GM12878 (cell line): ENCODE data around the gene PTTG1. TPM values are rescaled to one million over a fixed set of nuclear protein-coding genes. Genes with fewer than 3 reads are reported as not detected.

ENCODE experiments used
- CBX3 ChIP-seq: fragments of 200-600 bp; sonication (generic); IDR thresholded peaks from 2 replicates; pipeline ENCODE4 v1.6.1; 2016; ENCODE audit warnings: low read depth, borderline replicate concordance
- HSF1 ChIP-seq: fragments of 150-350 bp; IDR thresholded peaks from 2 replicates; pipeline ENCODE4 v1.6.1; 2014; ENCODE audit warnings: mild to moderate bottlenecking, low read depth, low read length
- IRF3 ChIP-seq: fragments of 450-650 bp; IDR thresholded peaks from 2 replicates; pipeline ENCODE4 v1.6.1; 2014; ENCODE audit warnings: mild to moderate bottlenecking
- MEF2A ChIP-seq: IDR thresholded peaks from 2 replicates; pipeline ENCODE4 v1.6.1; 2011; ENCODE audit warnings: low read depth, mild to moderate bottlenecking, low read length, moderate library complexity; ENCODE audit not compliant: insufficient read depth
- NKRF ChIP-seq: fragments of 450-650 bp; conservative IDR thresholded peaks from 2 replicates; pipeline ENCODE4 v1.6.1; 2017; ENCODE audit warnings: mild to moderate bottlenecking, moderate library complexity
- NR2C2 ChIP-seq: IDR thresholded peaks from 2 replicates; pipeline ENCODE4 v1.6.1; 2011; ENCODE audit warnings: borderline replicate concordance, low read depth; ENCODE audit not compliant: control insufficient read depth, insufficient read length
- PAX8 ChIP-seq: fragments of 450-650 bp; IDR thresholded peaks from 2 replicates; pipeline ENCODE4 v1.6.1; 2017; ENCODE audit warnings: mild to moderate bottlenecking, moderate library complexity
- PML ChIP-seq: IDR thresholded peaks from 2 replicates; pipeline ENCODE4 v1.6.1; 2012; ENCODE audit warnings: low read length, inconsistent platforms
- SMC3 ChIP-seq: IDR thresholded peaks from 2 replicates; pipeline ENCODE4 v1.6.1; 2011; ENCODE audit warnings: low read length, improper control_type of control experiment, borderline replicate concordance
- SREBF2 ChIP-seq: IDR thresholded peaks from 2 replicates; pipeline ENCODE4 v1.6.1; 2012; ENCODE audit warnings: mild to moderate bottlenecking, low read length
- STAT1 ChIP-seq: fragments of 450-650 bp; conservative IDR thresholded peaks from 2 replicates; pipeline ENCODE4 v1.6.1; 2014; ENCODE audit warnings: antibody characterized with exemption, mild to moderate bottlenecking
- ZBED1 ChIP-seq: IDR thresholded peaks from 2 replicates; pipeline ENCODE4 v1.6.1; 2016; ENCODE audit warnings: borderline replicate concordance
- ZNF687 ChIP-seq: fragments of 450-650 bp; IDR thresholded peaks from 2 replicates; pipeline ENCODE4 v1.6.1; 2017; ENCODE audit warnings: mild to moderate bottlenecking, moderate library complexity
- ZZZ3 ChIP-seq: IDR thresholded peaks from 2 replicates; pipeline ENCODE4 v1.6.1; 2011; ENCODE audit warnings: low read depth; ENCODE audit not compliant: control insufficient read depth, insufficient read length
- polyA plus RNA-seq, 11 experiments: library from polyadenylated mRNA; depleted of rRNA in 4 of 11; unstranded in 6 of 11; stranded (reverse) in 5 of 11; fragments of >200 nt; fragmentation: Nextera tagmentation in 4 of 11; fragmentation: Illumina TruSeq in 1 of 11; extraction: Ambion mirVana in 4 of 11; extraction: Trizol in 1 of 11; gene quantifications; 1 replicate in 1 of 11; 2 replicates in 10 of 11; pipeline versions ENCODE4 v1.2.1 to v1.2.3, GENCODE V29; 2011 to 2016; ENCODE audit warnings: inconsistent platforms in 2 of 11, missing spikeins in 2 of 11, low read depth in 1 of 11
- total RNA-seq, 4 experiments: library from RNA; depleted of rRNA in 3 of 4; stranded (reverse); fragments of >200 nt in 3 of 4; fragmentation: Illumina TruSeq in 1 of 4; extraction: Trizol in 1 of 4; gene quantifications; 2 replicates each; pipeline versions ENCODE4 v1.2.1 to v1.2.3, GENCODE V29; 2013 to 2021
- TF ChIP-seq, protein P1 (sequence below): fragments of 450-650 bp; IDR thresholded peaks from 2 replicates; pipeline ENCODE4 v1.6.1; 2016; ENCODE audit warnings: mild to moderate bottlenecking
- TF ChIP-seq, protein P2 (sequence below): IDR thresholded peaks from 2 replicates; pipeline ENCODE4 v1.6.1; 2012; ENCODE audit warnings: mild to moderate bottlenecking, low read depth, low read length

The PTTG1 gene
- total and polyA plus RNA-seq, 10 of the 15 experiments (the other 5 are each of a cell fraction or from before 2014, with no cell fraction given): 154 to 1,033 (median 377) TPM

DNA sequence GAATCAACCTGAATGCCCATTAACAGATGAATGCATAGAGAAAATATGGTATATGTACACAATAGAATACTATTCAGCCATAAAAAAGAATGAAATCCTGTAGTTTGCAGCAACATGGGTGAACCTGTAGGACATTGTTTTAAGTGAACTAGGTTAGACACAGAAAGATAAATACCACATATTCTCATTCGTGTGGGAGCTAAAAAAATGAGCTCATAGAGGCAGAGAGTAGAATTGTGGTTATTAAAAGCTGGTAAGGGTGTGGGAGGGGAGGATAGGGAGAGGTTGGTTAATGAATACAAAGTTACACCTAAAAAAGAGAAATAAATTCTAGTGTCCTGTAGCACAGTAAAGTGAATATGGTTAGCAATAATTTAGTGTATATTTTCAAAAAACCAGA, 23.5 kb downstream of the PTTG1 start (continued):
- TF ChIP-seq SMC3 (no peak), ZZZ3 (no peak), MEF2A (0 out of 2 replicates have a peak, but pooled peaks have one; percentile 17), CBX3 (no peak), NKRF (no peak), SREBF2 (no peak), ZNF687 (no peak), IRF3 (no peak), HSF1 (no peak), PAX8 (no peak), ZBED1 (no peak), NR2C2 (no peak), PML (no peak), STAT1 (no peak)
- TF ChIP-seq, protein P1, sequence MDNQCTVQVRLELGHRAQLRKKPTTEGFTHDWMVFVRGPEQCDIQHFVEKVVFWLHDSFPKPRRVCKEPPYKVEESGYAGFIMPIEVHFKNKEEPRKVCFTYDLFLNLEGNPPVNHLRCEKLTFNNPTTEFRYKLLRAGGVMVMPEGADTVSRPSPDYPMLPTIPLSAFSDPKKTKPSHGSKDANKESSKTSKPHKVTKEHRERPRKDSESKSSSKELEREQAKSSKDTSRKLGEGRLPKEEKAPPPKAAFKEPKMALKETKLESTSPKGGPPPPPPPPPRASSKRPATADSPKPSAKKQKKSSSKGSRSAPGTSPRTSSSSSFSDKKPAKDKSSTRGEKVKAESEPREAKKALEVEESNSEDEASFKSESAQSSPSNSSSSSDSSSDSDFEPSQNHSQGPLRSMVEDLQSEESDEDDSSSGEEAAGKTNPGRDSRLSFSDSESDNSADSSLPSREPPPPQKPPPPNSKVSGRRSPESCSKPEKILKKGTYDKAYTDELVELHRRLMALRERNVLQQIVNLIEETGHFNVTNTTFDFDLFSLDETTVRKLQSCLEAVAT: peak; percentile 60; the same call in 1 of the 2 replicates
- TF ChIP-seq, protein P2, sequence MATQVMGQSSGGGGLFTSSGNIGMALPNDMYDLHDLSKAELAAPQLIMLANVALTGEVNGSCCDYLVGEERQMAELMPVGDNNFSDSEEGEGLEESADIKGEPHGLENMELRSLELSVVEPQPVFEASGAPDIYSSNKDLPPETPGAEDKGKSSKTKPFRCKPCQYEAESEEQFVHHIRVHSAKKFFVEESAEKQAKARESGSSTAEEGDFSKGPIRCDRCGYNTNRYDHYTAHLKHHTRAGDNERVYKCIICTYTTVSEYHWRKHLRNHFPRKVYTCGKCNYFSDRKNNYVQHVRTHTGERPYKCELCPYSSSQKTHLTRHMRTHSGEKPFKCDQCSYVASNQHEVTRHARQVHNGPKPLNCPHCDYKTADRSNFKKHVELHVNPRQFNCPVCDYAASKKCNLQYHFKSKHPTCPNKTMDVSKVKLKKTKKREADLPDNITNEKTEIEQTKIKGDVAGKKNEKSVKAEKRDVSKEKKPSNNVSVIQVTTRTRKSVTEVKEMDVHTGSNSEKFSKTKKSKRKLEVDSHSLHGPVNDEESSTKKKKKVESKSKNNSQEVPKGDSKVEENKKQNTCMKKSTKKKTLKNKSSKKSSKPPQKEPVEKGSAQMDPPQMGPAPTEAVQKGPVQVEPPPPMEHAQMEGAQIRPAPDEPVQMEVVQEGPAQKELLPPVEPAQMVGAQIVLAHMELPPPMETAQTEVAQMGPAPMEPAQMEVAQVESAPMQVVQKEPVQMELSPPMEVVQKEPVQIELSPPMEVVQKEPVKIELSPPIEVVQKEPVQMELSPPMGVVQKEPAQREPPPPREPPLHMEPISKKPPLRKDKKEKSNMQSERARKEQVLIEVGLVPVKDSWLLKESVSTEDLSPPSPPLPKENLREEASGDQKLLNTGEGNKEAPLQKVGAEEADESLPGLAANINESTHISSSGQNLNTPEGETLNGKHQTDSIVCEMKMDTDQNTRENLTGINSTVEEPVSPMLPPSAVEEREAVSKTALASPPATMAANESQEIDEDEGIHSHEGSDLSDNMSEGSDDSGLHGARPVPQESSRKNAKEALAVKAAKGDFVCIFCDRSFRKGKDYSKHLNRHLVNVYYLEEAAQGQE: no peak
